HG03159 (cell line): ENCODE measurements around the gene TRH.
"Not testable (repeated sequence)": the region's sequence is repeated elsewhere in the genome, so short reads cannot be mapped to it uniquely, and the experiment has no call there.

ENCODE experiments used
- ATAC-seq: cut with Tn5 transposase; IDR thresholded peaks from one replicate; pipeline ENCODE4 v1.9.1; 2021; ENCODE audit warnings: mild to moderate bottlenecking, moderate library complexity; ENCODE audit not compliant: unreplicated experiment

TRH gene

DNA sequence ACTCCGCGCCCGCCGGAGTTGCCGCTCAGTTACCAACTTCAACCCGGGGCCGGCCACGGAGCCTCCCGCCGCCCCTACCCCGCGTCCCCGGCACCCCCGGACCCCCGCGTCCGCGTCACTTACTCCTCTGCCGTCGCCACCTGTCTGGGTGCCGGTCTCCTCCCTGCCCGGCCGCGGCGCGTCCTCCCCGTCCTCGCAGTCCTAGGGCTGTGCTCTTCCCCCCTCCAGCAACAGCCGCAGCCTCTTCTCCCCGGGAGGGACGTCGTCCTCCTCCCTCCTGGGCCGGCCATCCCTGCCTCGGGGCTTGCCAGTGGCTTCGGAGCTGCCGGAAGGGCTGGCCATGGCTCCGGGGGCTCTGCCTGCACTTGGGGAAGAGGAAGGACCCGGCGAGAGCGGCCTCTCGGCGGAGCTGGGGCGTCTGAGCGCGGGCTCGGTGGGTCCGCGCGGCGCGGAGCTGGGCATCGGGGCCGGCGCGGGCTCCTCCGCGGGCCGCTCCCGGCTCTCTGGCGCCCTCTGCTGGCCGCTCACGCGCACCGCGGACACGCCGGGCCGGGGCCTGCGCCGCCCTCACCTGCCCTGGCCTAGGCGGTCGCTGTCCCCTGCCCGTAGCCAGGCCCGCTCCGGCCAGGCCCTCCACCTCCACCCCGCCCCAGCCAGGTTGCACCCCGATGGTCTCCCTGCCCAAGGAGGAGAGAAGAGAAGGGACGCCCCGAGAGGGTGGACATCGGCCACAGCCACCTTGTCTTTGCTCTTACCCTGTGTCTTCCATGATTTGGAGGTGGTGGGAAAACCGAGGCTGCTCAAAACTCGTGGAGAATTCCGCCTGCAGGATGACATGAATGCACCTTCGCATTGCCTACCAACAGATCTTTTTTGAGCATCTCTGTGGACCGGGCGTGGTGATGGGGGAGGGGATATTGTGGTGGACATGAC lies 28.4 kb downstream of the TRH start:
- not testable (repeated sequence) for ATAC-seq

DNA sequence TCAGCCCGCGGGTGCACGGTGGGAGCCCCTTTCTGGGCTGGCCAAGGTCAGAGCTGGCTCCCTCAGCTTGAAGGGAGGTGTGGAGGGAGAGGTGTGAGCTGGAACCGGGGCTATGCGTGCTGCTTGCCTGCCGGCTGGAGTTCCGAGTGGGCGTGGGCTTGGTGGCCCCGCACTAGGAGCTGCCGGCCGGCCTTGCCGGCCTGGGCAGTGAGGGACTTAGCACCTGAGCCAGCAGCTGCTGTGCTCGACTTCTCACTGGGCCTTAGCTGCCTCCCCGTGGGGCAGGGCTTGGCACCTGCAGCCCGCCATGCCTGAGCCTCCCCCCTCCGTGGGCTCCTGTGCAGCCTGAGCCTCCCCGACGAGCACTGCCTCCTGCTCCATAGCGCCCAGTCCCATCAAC lies 36.0 kb downstream of the TRH start:
- no peak for ATAC-seq

DNA sequence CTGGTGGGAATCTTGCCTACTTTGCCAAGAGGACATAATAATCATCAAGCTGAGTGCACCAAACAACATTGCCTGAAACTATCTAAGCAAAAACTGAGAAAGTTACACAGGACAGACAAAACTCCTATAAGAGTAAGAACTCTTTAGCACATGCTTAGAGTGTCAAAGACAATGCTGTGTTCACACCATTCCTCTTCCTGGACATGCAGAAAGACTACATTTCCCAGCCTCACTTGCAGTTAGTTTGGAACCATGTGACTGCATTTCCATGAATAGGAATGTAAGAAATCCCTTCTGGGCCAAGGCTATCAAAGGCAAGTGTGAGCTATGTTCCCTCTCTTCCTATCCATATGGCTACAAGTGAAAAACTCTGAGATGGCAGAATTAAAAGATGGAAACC lies 37.6 kb downstream of the TRH start:
- ATAC-seq = not testable (repeated sequence)

DNA sequence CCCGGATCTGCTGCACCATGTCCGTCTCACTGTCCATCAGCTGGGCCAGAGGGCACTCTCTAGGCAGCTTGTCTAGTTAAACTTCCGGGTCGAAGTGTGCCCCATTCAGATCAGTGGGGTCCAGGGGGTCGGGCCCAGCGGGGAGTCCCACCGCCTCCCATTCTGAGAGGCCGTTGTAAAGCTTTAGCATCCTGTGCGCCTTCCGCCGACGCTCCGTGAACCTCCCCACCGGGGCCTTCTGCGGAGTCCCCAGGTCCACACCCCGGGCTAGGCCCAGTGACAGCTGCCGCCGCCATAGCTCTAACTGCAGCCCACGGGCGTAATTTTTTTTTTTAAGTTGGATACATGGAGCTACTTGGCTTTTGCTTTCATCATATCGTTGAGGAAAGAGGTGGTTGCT lies 38.7 kb downstream of the TRH start:
- not testable (repeated sequence) for ATAC-seq

DNA sequence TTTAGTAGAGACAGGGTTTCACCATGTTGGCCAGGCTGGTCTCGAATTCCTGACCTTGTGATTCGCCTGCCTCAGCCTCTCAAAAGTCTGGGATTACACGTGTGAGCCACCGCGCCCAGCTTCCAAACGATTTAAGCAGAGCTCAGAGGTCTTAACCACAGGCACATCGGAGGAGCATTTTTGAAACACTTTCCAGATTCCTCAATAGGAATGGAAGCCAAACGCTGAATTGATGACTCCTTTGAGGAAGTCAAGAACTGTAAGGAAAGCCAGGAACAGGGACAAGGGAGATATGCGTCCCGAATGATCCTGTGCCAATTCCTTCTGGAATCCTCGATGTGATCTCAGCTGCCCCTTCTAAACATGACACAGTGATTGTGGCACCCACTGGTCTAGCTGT lies 40.0 kb downstream of the TRH start:
- ATAC-seq = no peak

DNA sequence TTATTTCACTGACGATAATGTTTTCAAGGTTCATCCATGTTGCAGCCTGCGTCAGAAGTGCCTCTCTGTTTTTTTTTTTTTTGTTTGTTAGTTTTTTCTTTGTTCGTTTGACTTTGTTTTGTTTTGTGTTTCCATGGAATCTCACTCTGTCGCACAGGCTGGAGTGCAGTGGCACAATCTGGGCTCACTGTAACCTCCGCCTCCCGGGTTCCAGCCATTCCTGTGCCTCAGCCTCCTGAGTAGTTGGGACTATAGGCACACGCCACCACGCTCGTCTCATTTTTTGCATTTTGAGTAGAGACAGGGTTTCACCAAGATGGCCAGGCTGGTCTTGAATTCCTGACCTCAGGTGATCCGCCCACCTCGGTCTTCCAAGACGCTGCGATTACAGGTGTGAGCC lies 43.1 kb downstream of the TRH start:
- not testable (repeated sequence) for ATAC-seq

DNA sequence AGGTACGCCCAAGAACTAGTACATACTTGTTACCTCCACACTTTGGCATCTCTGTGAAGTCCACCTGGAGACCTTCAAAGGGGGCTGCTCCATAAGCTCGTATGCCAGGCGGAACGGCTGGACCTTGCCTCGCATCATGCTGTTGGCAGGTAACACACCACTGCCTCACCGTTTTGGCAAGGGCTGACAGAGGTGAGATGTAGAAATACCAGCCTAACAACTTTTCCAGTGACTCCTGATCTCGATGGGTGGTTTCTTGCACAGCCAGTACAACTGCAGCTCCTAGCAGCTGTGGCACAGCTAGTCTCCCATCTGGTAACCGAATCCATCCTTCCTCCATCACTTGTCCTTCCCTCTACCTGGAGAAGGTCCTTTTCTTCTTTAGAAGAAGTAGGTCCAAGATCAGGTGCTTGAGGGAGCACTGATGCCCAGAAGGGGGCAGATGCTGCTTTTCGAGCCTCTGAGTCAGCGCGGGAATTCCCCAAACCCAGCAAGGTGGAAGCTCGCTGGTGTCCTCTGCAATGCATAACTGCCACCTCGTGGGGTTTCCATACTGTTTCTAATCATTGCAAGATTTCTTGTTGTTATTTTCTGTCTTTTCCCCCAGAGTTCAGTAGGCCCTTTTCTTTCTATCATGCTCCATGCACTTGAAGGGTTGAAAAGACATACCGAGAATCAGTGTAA lies 51.8 kb downstream of the TRH start:
- ATAC-seq = not testable (repeated sequence)

DNA sequence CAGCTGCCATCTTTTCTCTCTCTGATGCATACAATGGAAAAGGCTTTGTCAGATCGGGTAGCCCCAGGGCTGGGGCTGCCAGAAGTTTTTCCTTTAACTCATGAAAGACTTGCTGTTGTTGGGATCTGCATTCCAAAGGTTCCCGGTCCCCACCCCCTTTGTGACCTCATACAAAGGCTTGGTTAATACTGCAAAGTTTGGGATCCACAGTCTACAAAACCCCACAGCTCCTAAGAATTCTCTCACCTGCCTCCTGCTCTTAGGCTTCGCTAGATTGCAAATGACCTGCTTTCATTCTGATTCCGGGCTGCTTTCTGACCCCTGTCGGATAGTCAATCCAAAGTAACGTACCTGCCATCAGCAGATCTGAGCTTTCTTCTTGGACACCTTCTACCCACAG lies 52.9 kb downstream of the TRH start:
- ATAC-seq = not testable (repeated sequence)
